ENCODE measurements around the gene BBS4.
A peak's percentile ranks its signal among the peaks of the same experiment; 100 is the strongest.

The BBS4 gene

GRCh38 chr15:72766780-72767179 lies 80.8 kb downstream of the BBS4 start:
- no peak for DNase-seq

DNA sequence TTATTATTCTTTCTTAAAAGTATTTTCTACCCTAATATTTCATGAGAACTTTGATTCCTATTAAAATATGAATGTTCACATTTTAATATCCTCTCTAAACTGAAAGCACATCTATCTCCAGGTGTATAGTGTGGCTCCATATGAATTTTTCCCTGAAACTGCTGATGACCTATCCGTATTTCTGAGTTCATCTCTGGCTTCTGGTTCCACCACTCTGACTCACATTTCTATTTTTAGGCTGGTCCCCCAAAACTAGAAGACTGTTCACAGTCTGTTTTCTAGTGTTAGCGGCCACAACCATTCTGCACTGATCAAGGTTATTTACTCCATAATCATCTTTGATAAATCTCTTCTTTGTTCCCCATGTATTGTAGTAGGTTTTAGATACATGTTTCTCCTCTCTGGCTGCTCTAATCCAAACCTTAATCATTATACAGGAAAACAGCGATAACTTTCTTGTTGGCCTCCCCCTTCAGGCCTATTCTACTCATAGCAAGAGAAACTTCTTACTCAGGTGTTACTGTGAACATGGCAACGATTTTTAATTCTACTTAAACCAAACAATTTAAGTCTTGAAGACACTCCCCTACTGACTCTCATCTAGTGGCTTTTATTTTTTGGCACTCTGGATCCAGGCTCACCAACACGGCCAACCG lies 84.8 kb downstream of the BBS4 start:
- DNase-seq = no peak

- no peak for DNase-seq
Observed at GRCh38 chr15:72771329-72771725, 85.3 kb downstream of the BBS4 start.

GRCh38 chr15:72774696-72775383 lies 88.8 kb downstream of the BBS4 start:
- DNase-seq = no peak

- no peak for DNase-seq
Observed at GRCh38 chr15:72778796-72779195, 92.8 kb downstream of the BBS4 start.

DNA sequence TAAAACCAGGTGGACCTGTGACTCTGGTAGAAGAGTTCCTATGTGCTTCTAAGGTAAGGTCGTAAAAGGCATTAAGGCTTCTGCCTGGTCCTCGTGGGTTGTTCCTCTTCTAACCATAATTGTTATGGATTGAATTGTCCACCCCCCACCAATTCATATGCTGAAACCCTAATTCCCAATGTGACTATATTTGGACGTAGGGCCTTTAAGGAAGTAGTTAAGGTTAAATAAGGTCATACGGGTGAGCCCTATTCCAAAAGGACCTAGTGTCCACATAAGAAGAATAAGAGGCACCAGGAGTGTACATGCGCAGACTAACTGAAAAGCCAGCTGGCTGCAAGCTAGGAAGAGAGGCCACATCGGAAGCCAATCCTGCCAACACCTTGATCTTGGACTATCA lies 95.6 kb downstream of the BBS4 start:
- DNase-seq = no peak

- no peak for DNase-seq
Observed at GRCh38 chr15:72782274-72783003, 96.4 kb downstream of the BBS4 start.

GRCh38 chr15:72783004-72783639 lies 97.1 kb downstream of the BBS4 start:
- no peak for DNase-seq

DNA sequence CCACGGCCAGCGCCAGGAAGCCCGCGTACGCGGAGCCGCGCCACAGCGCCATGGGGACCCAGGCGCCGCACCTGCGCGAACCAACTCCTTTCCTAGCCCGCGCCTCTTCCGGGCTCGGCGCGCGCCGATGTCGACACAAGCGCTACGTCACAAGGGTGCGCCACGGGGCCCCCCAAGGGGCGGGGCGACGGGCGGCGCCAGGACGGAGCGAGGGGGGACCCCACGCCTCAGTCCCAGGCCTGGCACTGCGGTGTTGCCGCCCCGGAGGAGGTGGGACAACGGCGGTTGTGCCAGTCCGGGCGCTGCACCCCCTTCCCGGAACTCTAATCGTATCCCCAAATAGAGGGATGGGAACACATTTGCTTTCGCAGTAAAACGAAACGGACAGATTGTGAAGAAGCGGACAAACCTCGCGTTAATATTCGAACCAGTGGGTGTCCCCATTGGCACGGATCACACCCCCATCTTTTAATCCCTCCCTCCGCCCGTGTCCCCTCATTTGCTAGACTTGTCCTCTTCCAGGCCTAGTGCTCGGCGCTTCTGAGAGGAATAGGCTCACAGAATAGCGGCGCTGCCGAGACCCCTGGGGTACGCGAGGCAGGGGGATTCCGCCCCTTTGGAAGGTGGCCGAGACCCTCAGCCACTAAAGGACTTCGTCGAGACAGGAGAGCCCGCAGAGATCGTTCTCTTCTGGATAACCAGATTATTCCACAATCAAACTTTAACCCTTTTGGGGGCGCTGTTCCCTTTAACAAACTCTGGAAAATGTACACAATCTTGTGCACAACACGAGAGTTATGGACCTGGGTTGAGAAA lies 97.8 kb downstream of the BBS4 start, which contains the start of gene ADPGK:
ADPGK (minus strand) TSS at position 119 of the 816 bp plus-strand sequence; CDS start at position 52, 67 bp downstream.
- DNase-seq = peak; percentile 98

- no peak for DNase-seq
Observed at GRCh38 chr15:72784456-72784876, 98.5 kb downstream of the BBS4 start.

- DNase-seq = peak; percentile 76
Observed at GRCh38 chr15:72785432-72785831, 99.4 kb downstream of the BBS4 start.

- no peak for DNase-seq
Observed at GRCh38 chr15:72785841-72786240, 99.8 kb downstream of the BBS4 start.

DNA sequence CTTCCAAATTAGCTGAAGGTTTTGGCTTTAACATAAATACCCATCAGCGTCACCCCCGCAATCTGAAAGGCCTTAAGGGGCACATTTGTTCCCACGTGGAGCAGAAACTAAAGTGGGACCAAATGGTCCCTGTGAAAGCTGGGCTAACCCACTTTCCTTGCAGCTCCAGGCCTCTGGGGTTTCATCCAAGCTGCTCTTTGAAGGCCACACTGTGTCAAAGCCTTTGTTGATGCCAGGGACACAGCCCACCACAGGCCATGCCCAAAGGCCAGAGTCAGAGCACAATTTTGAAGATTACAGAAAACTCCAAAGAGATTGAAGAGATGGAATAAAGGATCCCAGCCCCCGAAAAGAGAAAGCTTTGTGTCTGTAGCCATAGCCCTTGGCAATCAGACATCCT lies 100.2 kb downstream of the BBS4 start:
- peak; percentile 24 for DNase-seq

DNA sequence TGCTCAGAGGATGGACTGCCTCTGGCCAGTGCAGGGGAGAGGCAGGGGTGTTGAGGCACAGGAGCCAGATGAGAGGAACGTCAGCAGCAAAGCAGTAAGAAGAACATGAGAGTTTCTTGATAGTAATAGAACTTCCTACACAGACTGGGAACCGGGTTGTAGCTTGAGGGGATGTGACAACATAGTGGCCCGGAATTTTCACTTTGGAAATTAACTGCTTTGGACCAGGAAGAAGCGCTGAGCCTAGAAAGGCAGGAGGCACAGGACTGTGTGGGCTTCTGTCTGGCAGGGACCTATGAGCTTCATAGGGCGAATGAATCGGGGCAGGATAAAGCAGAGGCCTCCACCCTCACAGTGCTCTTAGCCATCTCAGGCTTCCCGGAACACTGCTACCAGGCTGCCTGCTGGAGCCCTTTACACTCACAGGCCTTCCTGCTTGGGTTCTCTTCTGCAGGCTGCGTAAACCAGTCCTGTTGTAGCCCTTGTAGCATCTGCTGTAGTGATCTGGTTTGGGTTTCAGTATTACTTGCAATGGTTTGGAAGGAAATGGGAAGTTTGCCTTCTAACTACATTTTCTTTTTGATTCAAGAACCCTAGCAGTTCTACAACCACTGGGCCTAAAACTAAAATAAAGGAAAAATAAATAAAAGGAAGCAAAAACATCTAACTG lies 100.8 kb downstream of the BBS4 start:
- no peak for DNase-seq

DNA sequence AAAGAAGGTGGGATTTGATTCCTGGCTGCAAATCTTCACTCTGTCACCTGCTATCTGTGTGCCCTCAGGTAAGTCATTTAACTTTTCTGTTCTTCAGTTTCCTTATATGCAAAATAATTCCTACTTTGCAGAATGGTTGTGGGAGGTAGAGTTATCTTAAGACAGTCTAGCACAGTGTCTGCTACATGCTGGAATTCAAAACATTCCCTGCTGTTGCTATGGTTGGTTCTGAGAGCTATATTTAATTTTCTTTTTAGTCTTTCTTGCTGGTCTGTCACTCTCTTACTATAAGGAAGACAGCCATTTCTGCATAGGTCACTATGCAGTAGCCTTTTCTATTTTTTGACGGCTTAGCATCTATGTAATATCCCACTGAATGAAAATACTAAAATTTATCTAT lies 101.5 kb downstream of the BBS4 start:
- no peak for DNase-seq
